DOHH2 (cell line): Measurements from ENCODE around the gene ROCK1.

Source experiments
- H3F3A ChIP-seq: fragments of 200-600 bp; sonication (generic), shearing (Covaris generic); 2 replicates; pipeline ENCODE4 v1.6.0; 2016; ENCODE audit warnings: antibody characterized with exemption, mild to moderate bottlenecking; ENCODE audit not compliant: control insufficient read depth, insufficient read depth
- H3K27ac ChIP-seq: fragments of 200-600 bp; sonication (generic); 2 replicates; pipeline ENCODE4 v1.5.1; 2014; ENCODE audit warnings: low read depth, mild to moderate bottlenecking, low read length, moderate library complexity
- H3K27me3 ChIP-seq: fragments of 200-600 bp; sonication (generic); 2 replicates; pipeline ENCODE4 v1.6.1; 2014; ENCODE audit warnings: mild to moderate bottlenecking, low read length, mixed read lengths; ENCODE audit not compliant: control insufficient read depth
- H3K36me3 ChIP-seq: fragments of 200-600 bp; sonication (generic); 2 replicates; pipeline ENCODE4 v1.6.1; 2014; ENCODE audit warnings: mild to moderate bottlenecking, low read length, moderate library complexity, mixed read lengths; ENCODE audit not compliant: control insufficient read depth
- H3K4me1 ChIP-seq: fragments of 200-600 bp; sonication (generic); 2 replicates; pipeline ENCODE4 v1.6.1; 2014; ENCODE audit warnings: mild to moderate bottlenecking, low read length, mixed read lengths; ENCODE audit not compliant: control insufficient read depth
- H3K4me2 ChIP-seq: fragments of 200-600 bp; sonication (generic); 2 replicates; pipeline ENCODE4 v1.6.0; 2014; ENCODE audit warnings: mild to moderate bottlenecking, low read length, moderate library complexity
- H3K4me3 ChIP-seq: fragments of 200-600 bp; sonication (generic); 2 replicates; pipeline ENCODE4 v1.5.1; 2014; ENCODE audit warnings: mild to moderate bottlenecking, low read length, mixed read lengths
- H3K79me2 ChIP-seq: fragments of 200-600 bp; sonication (generic); 2 replicates; pipeline ENCODE4 v1.6.1; 2014; ENCODE audit warnings: mild to moderate bottlenecking, low read length, mixed read lengths; ENCODE audit not compliant: control insufficient read depth
- H3K9me2 ChIP-seq: fragments of 200-600 bp; sonication (generic); replicated peaks from 2 replicates; pipeline ENCODE4 v1.6.1; 2014; ENCODE audit warnings: mild to moderate bottlenecking, low read length, mixed read lengths; ENCODE audit not compliant: control insufficient read depth
- H3K9me3 ChIP-seq: fragments of 200-600 bp; sonication (generic); 2 replicates; pipeline ENCODE4 v1.6.1; 2014; ENCODE audit warnings: antibody characterized with exemption, low read length, mixed read lengths; ENCODE audit not compliant: control insufficient read depth, insufficient read depth
- H4K20me1 ChIP-seq: fragments of 200-600 bp; sonication (generic); 2 replicates; pipeline ENCODE4 v1.6.0; 2014; ENCODE audit warnings: low read depth, mild to moderate bottlenecking, antibody characterized with exemption, low read length, moderate library complexity; ENCODE audit not compliant: control insufficient read depth, insufficient read depth
- CTCF ChIP-seq: fragments of 200-600 bp; sonication (generic); IDR thresholded peaks from one replicate; pipeline ENCODE4 v1.5.1; 2014; ENCODE audit warnings: antibody characterized with exemption, mild to moderate bottlenecking, low read depth, low read length; ENCODE audit not compliant: poor library complexity, severe bottlenecking
- EZH2phosphoT487 ChIP-seq: fragments of 200-600 bp; sonication (generic); IDR thresholded peaks from 2 replicates; pipeline ENCODE4 v1.6.1; 2017; ENCODE audit warnings: borderline replicate concordance, mild to moderate bottlenecking, antibody characterized with exemption, low read length, moderate library complexity, mixed read lengths

Gene ROCK1

DNA sequence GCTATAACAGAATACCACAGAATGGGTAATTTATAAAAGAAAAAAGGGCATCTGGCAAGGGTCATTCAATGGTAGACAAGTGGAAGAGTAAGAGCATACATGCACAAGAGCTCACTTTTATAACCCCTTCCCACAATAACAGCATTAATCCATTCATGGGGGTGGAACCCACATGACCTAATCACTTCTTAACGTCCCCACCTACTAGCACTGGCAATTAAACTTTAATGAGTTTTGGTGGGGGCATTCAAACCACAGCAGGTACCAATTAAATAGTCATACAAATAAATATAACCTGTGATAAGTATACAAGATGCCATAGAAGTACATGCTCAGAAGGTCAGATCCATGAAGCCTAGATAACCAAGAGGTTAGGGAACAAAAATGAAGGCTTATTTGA, 48.6 kb downstream of the ROCK1 start:
- no peaks in the 10 kb centered on the region for H3K27me3 ChIP-seq
- no peaks in the 10 kb centered on the region for H4K20me1 ChIP-seq
- no peaks in the 10 kb centered on the region for H3K4me1 ChIP-seq
- no peaks in the 10 kb centered on the region for H3F3A ChIP-seq
- no peak overlapping the region for H3K27ac ChIP-seq
- no peaks in the 10 kb centered on the region for H3K9me3 ChIP-seq
- TF ChIP-seq CTCF (no peak), EZH2phosphoT487 (no peak)
- no peak overlapping the region for H3K4me2 ChIP-seq
- peaks cover 5% of the 10 kb centered on the region; the same call in 1 of the 2 replicates for H3K36me3 ChIP-seq
- H3K4me3 ChIP-seq: no peak overlapping the region
- H3K79me2 ChIP-seq: peaks cover 32% of the 10 kb centered on the region
- H3K9me2 ChIP-seq: no peaks in the 10 kb centered on the region

DNA sequence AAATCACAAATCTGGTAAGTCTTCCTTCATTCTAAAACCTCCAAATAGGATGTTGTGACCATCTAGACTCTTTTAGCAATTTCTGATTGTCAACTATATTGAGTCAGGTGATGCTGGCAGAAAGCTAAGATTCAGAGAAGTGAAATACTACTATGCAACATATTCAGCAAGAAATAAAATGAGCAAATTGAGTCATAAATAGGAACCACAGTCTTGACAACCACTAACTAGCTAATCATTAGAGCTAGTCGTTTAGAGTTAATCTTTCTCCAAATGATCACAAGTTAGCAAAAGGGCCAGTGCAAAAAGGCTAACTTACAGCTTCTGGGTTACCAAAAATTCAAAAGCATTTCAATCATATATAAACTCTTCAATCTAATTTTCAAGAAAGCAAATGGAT, 54.5 kb downstream of the ROCK1 start:
- no peak overlapping the region for H3K27ac ChIP-seq
- no peaks in the 10 kb centered on the region for H3F3A ChIP-seq
- H3K79me2 ChIP-seq: peaks cover 72% of the 10 kb centered on the region
- no peaks in the 10 kb centered on the region for H4K20me1 ChIP-seq
- H3K36me3 ChIP-seq: no peaks in the 10 kb centered on the region
- no peaks in the 10 kb centered on the region for H3K9me2 ChIP-seq
- H3K9me3 ChIP-seq: no peaks in the 10 kb centered on the region
- no peak overlapping the region for H3K4me2 ChIP-seq
- peaks cover 9% of the 10 kb centered on the region; the same call in 1 of the 2 replicates for H3K4me1 ChIP-seq
- H3K27me3 ChIP-seq: no peaks in the 10 kb centered on the region
- TF ChIP-seq EZH2phosphoT487: no peak
- no peak overlapping the region for H3K4me3 ChIP-seq

DNA sequence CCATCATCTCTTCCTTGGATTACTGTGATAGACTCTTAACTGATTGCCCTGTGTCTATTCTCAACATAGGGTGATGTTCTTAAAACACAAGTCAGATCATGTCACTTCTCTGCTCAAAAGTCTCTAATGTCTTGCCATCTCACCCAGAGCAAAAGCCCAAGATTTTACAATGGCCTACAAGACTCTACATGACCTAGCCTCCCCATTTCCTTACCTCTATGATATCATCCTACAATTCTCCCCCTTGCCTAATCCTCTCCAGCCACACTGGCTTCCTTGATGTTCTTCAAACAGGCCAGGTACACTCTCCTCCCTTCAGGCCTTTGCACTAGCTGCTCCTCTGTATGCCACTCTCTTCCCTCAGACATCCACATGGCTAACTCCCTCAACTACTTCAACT, 55.1 kb downstream of the ROCK1 start:
- TF ChIP-seq CTCF: no peak
- no peak for TF ChIP-seq EZH2phosphoT487
- no peaks in the 10 kb centered on the region for H3K9me3 ChIP-seq
- H3F3A ChIP-seq: no peaks in the 10 kb centered on the region
- H3K27me3 ChIP-seq: no peaks in the 10 kb centered on the region
- H3K4me1 ChIP-seq: peaks cover 11% of the 10 kb centered on the region; the same call in 1 of the 2 replicates
- H3K4me2 ChIP-seq: no peak overlapping the region
- no peak overlapping the region for H3K4me3 ChIP-seq
- H3K79me2 ChIP-seq: peaks cover 75% of the 10 kb centered on the region
- no peaks in the 10 kb centered on the region for H3K9me2 ChIP-seq
- no peaks in the 10 kb centered on the region for H4K20me1 ChIP-seq
- H3K27ac ChIP-seq: no peak overlapping the region
- no peaks in the 10 kb centered on the region for H3K36me3 ChIP-seq

GRCh38 chr18:21054252-21054821, 57.3 kb downstream of the ROCK1 start:
- Histone ChIP-seq H3F3A (no peaks in the 10 kb centered on the region), H3K36me3 (no peaks in the 10 kb centered on the region; the same call in 1 of the 2 replicates), H3K9me2 (no peaks in the 10 kb centered on the region), H3K4me3 (no peak overlapping the region), H3K4me1 (peaks cover 29% of the 10 kb centered on the region), H3K9me3 (no peaks in the 10 kb centered on the region), H3K4me2 (no peak overlapping the region), H4K20me1 (no peaks in the 10 kb centered on the region), H3K27me3 (no peaks in the 10 kb centered on the region), H3K79me2 (peaks cover 84% of the 10 kb centered on the region), H3K27ac (no peak overlapping the region)
- TF ChIP-seq CTCF (no peak), EZH2phosphoT487 (no peak)
